HG02885 (cell line): ENCODE data around the gene FAM174C.
"Not testable (repeated sequence)": the region's sequence is repeated elsewhere in the genome, so short reads cannot be mapped to it uniquely, and the experiment has no call there.

Experiments used
- ATAC-seq: cut with Tn5 transposase; IDR thresholded peaks from one replicate; pipeline ENCODE4 v1.9.1; 2021; ENCODE audit warnings: mild to moderate bottlenecking; ENCODE audit not compliant: unreplicated experiment, poor library complexity

Gene FAM174C

DNA sequence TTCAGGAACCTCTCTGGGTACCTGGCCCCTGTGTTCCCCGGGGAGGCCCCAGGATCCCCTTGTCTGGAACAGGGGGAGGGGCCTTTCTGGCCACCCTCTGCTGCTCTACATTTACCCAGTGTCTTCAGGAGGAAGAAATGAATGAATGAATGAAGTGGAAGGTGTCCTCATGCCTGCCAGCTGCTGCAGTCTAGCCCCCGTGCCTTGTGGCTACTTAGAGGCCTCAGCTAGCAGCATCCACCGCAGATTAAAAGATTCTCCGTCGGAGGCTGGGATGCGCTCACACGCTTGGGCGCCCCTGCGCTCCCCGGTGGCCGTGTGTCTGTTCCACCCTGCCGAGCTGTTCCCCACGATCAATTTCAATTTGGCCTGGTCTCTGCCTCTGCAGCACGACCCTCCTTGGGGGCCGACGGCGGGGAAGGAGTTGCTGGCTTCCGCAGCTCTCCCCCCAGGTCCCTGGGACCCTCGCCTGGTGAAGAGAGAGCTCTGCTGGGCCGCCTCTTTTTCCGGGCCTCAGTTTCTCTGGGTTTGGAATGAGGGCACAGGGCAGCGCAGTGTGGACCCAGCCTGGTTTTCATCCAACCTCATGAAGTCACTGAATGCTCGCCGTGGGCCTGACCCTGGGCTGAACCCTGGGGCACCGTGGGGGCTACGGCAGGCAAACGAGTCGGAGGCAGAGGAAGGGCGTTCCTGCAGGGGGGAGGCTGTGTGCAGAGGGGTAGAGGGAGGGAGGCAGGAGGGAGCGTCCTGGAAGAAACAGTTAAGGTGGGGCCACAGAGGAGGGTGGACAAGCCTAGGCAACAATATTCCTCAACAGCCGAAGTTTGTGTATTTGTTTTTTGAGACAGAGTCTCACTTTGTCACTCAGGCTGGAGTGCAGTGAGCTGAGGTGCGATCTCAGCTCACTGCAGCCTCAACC lies 38.6 kb downstream of the FAM174C start:
- no peak for ATAC-seq

DNA sequence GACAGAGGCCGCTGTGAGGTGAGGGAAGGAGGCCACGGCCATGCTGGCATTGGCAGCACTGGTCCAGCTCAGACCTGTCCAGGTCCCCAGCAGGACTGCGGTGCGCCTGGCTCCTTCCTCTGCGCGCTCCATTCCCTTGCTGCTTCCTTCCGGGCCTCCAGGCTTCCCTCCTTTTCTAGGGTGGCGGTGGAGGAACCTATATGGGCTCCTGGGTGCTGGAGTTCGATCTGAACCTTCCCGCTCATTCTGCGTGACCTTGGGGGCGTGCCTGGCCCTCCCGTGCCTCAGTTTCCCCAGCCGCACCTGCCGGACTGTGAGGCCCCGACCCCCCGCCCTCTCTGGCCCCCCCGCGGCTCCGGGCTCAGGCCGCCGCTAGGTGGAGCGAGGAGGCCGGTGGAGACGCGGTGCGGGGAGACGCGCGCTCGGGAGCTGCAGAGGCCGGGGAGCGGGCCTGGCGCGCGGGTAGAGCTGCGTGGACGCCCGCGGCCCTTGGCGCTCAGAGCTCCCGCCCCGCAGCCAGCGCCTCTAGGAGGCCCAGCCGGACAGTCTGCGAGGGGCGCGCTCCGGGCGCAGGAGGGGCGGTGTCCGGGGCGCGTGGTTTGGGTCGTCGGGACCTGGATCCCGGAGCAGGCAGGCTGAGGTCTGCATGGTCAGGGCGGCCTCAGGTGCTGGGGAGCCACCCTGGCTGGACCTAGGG lies 40.3 kb downstream of the FAM174C start:
- ATAC-seq, result no peak

DNA sequence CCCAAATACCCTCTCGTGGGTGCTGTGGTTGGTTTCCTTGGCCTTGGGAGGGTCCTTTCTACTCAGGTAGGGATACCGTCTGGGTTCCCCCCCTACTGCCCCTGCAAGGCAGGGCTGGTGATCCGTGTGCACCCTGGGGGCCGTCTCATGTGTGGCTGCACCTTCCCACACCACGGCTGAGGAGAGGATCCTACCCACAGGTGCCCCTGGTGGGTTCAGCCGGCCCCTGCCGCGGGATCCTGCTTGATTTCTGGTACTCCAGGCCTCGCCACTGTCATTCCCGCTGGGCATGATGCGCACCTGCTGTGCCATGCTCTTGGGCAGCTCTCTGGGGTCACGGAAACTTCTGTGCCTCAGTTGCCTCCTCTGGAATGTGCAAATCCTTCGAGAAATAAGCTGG lies 41.1 kb downstream of the FAM174C start:
- ATAC-seq, result no peak

DNA sequence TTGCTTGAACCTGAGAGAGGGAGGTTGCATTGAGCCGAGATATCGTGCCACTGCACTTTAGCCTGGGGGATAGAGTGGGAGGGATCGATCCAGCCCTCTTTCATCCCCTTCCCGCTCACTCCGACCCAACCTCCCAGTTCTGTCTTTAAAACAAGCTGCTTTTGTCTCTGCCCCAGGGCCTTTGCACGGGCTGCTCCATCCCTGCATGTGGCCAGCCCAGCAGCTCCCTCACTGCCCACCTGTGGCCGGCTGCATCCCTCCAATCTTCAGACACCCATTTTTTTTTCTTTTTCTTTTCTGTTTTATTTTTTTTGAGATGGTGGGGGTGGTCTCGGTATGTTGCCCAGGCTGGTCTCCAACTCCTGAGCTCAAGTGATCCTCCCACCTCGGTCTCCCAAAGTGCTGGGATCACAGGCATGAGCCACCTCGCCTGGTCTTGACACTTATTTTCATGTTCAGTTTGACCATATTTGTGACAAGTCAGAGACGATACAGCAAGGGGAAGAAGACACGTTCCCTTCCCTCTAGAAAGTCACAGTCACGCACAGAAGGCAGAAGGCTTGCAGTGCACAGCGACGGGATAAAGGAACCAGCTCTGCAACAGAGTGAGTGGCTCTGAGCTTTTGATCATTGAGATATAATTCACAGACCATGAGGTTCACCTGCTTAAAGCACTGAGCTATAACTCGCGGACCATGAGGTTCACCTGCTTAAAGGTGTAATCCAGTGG lies 42.1 kb downstream of the FAM174C start:
- ATAC-seq, result no peak

DNA sequence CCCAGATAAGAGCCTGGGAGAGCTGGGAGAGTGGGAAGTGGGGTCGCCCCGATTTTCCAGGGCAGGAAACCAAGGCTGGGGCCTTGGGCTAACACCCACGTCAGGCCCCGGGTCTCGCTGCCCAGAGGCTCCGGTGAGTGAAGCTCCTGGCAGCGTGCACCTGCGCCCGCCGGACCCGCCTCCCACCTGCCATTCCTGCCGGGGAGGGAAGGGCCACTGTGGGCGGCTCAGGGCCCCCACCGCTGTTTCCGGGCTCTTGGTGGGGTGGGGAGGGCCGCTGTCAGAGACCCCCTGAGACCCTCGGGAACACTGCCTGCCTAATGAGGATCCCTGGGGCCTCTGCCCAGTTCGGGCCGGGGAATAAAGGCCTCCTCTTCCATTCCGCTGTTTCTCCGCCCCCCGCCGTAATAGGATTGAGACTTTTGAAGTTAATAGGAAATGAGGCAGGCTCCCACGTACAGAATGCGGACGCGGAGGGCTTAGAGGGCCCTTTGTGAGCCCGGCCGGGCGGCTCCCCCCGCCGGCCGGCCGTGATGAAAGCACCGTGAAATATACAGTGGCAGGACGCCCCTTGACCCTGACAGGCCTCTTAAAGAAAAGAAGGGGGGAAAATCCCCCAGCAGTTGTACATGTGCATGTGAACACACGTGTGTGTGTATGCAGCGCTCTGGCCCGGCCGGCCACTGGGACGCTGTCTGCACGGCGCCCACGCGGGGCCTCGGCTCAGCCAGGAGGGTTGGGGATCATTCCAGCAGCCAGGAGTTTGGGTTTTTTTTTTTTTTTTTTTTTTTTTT lies 43.5 kb downstream of the FAM174C start:
- no peak for ATAC-seq

DNA sequence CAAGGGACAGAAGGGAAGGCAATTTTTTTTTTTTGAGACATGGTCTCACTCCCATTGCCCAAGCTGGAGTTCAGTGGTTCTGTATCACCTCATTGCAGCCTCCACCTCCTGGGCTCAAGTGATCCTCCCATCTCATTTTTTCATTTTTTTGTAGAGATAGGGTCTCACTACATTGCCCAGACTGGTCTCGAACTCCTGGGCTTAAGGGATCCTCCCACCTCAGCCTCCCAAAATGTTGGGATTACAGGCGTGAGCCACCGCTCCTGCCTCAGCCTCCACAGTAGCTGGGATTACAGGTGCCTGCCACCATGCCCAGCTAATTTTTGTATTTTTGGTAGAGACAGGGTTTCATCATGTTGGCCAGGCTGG lies 44.9 kb downstream of the FAM174C start:
- ATAC-seq, result not testable (repeated sequence)

DNA sequence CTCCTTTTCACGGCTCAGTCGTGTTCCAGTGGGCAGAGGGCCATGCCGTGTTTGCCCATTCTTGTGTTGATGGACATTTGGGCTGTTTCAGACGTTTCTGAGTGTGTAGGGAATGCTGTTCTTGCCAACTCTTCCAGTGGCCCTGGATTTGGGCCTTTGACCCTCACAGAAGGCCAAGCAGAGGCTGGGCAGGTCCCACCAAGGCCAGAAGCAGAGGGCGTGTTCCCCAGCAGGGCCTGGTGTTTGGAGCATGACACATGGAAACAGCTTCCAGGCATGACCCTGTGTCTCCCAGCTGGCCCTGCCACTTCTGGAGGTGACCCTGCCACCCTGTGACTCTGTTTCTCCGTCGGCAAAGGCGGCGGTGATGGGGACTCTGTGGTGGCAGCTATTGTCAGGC lies 46.2 kb downstream of the FAM174C start:
- ATAC-seq, result no peak

DNA sequence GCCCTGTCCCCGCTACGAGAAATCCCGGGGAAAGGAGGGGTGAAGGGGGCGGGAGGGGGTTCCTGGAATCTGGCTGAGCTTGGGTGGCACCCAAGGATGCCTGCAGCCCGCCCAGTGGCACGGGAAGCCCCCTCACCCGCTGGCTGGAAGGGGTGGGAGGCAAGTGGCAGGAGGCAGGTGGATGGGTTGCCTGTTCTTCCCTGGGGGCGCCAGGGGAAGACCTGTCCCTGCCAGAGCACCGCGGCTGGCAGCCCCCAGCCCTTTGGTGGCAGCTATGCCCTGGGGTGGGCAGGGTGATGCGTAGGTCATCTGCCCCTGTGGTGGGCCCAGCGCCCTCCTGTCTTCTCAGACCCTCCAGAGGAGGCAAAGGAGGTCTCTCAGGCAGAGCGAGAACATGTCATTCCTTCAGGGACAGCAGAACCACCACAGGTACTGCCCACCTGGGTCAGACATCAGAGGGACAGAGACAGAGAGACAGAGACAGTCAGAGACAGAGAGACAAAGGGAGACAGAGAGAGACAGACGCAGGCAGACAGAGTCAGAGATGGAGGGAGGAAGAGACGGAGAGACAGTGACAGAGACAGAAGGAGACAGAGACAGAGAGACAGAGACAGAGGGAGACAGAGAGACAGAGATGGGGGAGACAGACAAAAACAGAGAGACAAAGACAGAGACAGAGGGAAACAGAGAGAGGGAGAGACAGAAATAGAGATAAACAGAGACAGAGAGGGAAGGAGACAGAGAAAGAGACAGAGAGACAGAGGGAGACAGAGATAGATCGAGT lies 47.1 kb downstream of the FAM174C start:
- no peak for ATAC-seq

DNA sequence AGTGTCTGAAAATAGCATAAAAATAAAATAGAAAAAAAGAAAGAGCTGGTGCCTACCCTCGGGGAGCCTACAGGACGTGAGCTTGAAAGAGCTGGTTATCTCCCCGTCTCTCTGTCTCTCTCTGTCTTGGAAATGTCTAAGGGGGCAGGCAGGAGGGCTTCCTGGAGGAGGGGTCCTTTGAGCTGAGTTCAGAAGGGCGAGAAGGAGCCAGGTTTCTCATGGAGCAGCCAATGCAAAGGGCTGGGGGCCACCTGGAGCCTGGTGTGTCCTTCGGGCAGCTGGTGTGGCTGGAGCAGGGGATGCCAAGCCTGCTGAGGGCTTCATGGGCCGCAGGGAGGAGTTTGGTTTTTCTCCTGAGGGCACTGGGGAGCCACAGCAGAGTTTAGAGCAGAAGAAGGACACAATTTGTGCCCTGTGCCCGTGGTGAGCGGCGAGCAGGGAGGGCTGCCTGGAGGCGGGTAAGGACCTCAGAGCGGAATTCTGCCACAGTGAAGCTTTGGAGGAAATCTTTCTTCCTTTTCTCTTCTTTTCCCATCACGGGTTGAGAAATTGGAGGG lies 49.0 kb downstream of the FAM174C start:
- no peak for ATAC-seq

DNA sequence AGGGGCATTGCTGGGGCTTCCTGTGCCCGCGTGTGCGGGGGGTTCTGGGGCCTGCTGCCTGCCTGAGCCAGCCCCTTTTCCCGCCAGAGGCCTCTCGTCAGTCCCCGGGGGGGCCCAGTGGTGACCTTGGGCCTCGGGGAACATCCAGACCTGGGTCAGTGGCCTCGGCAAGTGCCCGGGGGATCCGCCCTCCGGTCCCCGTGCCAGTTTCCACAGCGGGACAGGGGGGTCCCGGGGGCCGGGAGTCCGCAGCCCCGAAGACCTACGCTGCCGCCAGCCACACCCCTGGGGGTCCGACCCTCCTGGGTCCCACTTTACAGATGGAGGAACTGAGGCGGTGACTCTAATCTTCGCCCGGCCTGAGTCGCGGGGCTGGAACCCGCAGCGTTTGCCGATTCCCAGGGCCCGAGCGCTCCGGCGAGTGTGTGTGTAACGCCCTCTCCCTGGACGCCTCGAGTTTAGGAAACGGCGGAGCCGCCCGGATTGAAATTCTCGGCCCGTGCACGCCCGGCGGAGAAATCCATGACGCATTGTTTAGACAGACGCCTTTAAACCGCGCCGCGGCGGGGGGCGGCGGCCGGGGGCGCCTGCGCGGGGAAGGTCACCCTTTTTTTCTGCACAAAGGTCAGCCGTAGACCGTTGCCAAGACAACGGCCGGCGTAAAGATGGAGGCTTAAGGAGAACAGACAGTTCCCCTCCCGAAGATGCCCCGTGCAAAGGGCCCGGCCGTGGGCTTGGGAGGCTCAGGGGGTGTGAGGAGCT lies 49.7 kb downstream of the FAM174C start:
- ATAC-seq, result no peak

DNA sequence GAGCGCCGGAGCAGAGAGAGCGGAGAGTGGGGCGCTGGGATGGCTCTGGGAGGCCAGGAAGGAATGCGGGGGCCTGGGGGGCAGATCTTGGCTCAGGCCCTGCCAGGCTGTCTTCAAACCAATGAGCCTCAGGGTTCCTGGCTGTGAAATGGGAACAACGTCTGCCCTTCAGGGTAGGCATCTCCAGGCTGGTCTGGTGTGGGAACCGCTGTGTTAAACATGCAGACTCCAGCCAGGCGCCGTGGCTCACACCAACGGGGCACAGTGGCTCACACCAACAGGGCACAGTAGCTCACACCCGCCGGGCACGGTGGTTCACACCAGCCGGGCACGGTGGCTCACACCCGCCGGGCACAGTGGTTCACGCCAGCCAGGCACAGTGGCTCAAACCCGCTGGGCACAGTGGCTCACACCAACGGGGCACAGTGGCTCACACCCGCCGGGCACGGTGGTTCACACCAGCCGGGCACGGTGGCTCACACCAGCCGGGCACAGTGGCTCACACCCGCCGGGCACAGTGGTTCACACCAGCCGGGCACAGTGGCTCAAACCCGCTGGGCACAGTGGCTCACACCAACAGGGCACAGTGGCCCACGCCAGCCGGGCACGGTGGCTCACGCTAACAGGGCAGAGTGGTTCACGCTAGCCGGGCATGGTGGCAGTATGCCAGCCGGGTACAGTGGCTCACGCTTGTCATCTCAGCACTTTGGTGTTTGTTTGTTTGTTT lies 50.4 kb downstream of the FAM174C start:
- no peak for ATAC-seq

DNA sequence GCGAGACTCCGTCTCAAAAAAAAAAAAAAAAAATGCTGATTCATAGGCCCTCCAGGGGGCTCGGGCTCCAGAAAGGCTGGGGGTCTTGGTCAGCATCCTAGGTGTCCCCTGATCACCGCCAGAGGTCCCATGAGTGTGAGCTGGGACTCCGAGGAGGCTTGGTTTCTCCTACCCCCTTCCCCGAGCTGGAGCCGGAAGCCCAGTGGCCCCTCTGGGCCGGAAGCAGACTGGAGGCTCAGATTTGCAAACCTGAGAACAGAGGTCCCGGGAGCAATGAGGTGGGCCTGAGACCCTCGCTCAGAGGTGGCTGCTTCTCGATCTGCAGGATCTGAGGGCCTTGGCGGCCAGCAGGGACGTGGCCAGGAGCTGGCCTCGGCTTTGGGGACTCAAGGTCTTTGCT lies 51.8 kb downstream of the FAM174C start:
- no peak for ATAC-seq
